K562 (cell line): ENCODE results near the gene OR52J3. TPM values are rescaled to one million over a fixed set of nuclear protein-coding genes. Genes with fewer than 3 reads are reported as not detected.

Experiments
- ATAC-seq: fragments of 200-7000 bp; cut with Tn5 transposase; 3 replicates; pipeline ENCODE4 v1.9.1; 2020; ENCODE audit warnings: moderate library complexity
- BruUV-seq: library from RNA; stranded (reverse); fragments of 400-500 nt; replicated peaks from 2 replicates; lab custom pipeline; 2021; lab: Mats Ljungman, UMichigan
- CTCF ChIA-PET: fragments of 300-600 bp; formaldehyde crosslinking; extraction: SDS; loops from one replicate; lab custom pipeline; 2021; ENCODE audit warnings: low intra/inter-chr PET ratio; lab: Yijun Ruan, JAX
- POLR2A ChIA-PET: fragments of 300-600, 350-650 bp; sonication (Branson Sonifier 250); formaldehyde crosslinking; extraction: SDS; loops from one replicate; lab custom pipeline; 2021; ENCODE audit warnings: antibody characterized with exemption, inconsistent platforms; lab: Yijun Ruan, JAX
- DNase-seq, 4 experiments: peaks; one replicate each; pipeline versions ENCODE4 v3.0.0 to v3.0.0-alpha.2; 2011 to 2018; ENCODE audit warnings: low spot score in 3 of 4, mixed read lengths in 3 of 4; ENCODE audit errors: extremely low read depth in 1 of 4
- FAIRE-seq: peaks from 2 replicates; lab custom pipeline; 2011; peaks lifted over from hg19 to GRCh38; lab: Jason Lieb, UNC
- H2AFZ ChIP-seq: 2 replicates; pipeline ENCODE4 v1.6.0; 2011; ENCODE audit warnings: low read depth, low read length, control low read depth, inconsistent platforms
- H3K27ac ChIP-seq: fragments of 200-600 bp; 3 replicates; pipeline ENCODE4 v1.8.0; 2011; ENCODE audit warnings: low read depth, mild to moderate bottlenecking, control low read depth, inconsistent platforms, low read length, moderate library complexity, mixed read lengths; ENCODE audit errors: extremely low read depth
- H3K27me3 ChIP-seq, 2 experiments: fragments of 300-600 bp in 1 of 2; 2 replicates in 1 of 2; 3 replicates in 1 of 2; pipeline versions ENCODE4 v1.6.0 to v1.8.0; 2011; ENCODE audit warnings: inconsistent platforms in 2 of 2, low read length in 2 of 2, mild to moderate bottlenecking in 1 of 2, mixed read lengths in 1 of 2, moderate library complexity in 1 of 2; ENCODE audit not compliant: control insufficient read depth in 2 of 2, insufficient read depth in 2 of 2
- H3K36me3 ChIP-seq: fragments of 300-600 bp; 3 replicates; pipeline ENCODE4 v1.8.0; 2011; ENCODE audit warnings: mild to moderate bottlenecking, low read length, inconsistent platforms; ENCODE audit not compliant: control insufficient read depth, insufficient read depth
- H3K4me1 ChIP-seq, 2 experiments: fragments of 200-600 bp in 1 of 2; replicated peaks in 1 of 2; 2 replicates in 1 of 2; 3 replicates in 1 of 2; pipeline versions ENCODE4 v1.5.1 to v1.8.0; 2011; ENCODE audit warnings: inconsistent platforms in 2 of 2, low read length in 2 of 2, mild to moderate bottlenecking in 1 of 2, mixed read lengths in 1 of 2, moderate library complexity in 1 of 2; ENCODE audit not compliant: control insufficient read depth in 2 of 2, insufficient read depth in 2 of 2
- H3K4me2 ChIP-seq: 2 replicates; pipeline ENCODE4 v1.6.1; 2011; ENCODE audit warnings: low read length, control low read depth, inconsistent platforms, mixed read lengths; ENCODE audit not compliant: insufficient read depth
- H3K4me3 ChIP-seq: fragments of 200-600 bp; sonication (generic), shearing (Covaris generic); 2 replicates; pipeline ENCODE4 v1.5.1; 2016; ENCODE audit warnings: control low read depth, inconsistent platforms
- H3K79me2 ChIP-seq: fragments of 200-600 bp; 3 replicates; pipeline ENCODE4 v1.8.0; 2011; ENCODE audit warnings: low read length, inconsistent platforms; ENCODE audit not compliant: control insufficient read depth, insufficient read depth
- H3K9ac ChIP-seq, 2 experiments: 2 replicates each; pipeline versions ENCODE4 v1.6.0 to v1.6.1; 2011; ENCODE audit warnings: low read depth in 2 of 2, low read length in 2 of 2, control low read depth in 1 of 2, inconsistent platforms in 1 of 2, mild to moderate bottlenecking in 1 of 2, mixed read lengths in 1 of 2; ENCODE audit not compliant: insufficient read depth in 1 of 2
- H3K9me1 ChIP-seq: one replicate; pipeline ENCODE4 v1.6.0; 2011; ENCODE audit warnings: inconsistent platforms, mild to moderate bottlenecking, low read length, moderate library complexity; ENCODE audit not compliant: control insufficient read depth, insufficient read depth
- H3K9me3 ChIP-seq: replicated peaks from 2 replicates; pipeline ENCODE4 v1.5.1; 2011; ENCODE audit warnings: low read depth, low read length, inconsistent platforms; ENCODE audit not compliant: control insufficient read depth, insufficient read depth
- H4K20me1 ChIP-seq: replicated peaks from 2 replicates; pipeline ENCODE4 v1.6.1; 2011; ENCODE audit warnings: low read length, inconsistent platforms, mixed read lengths; ENCODE audit not compliant: control insufficient read depth, insufficient read depth
- CCAR2 ChIP-seq: fragments of 200-400 bp; formaldehyde crosslinking; IDR thresholded peaks from 2 replicates; pipeline ENCODE4 v1.6.1; 2017; ENCODE audit warnings: mild to moderate bottlenecking, low read depth, low read length
- MAX ChIP-seq: sonication (generic); formaldehyde crosslinking; IDR thresholded peaks from 2 replicates; pipeline ENCODE4 v1.9.0; 2022; ENCODE audit warnings: mild to moderate bottlenecking, missing genetic modification reagents
- NR2C1 ChIP-seq, 2 experiments: fragments of 450-650 bp; IDR thresholded peaks; 2 replicates each; pipeline ENCODE4 v1.6.1; 2017; ENCODE audit warnings: mild to moderate bottlenecking in 2 of 2, antibody characterized with exemption in 1 of 2, inconsistent platforms in 1 of 2, missing compliant biosample characterization in 1 of 2, missing genetic modification characterization in 1 of 2
- SMARCC2 ChIP-seq: fragments of 450-650 bp; IDR thresholded peaks from 2 replicates; pipeline ENCODE4 v1.6.1; 2017; ENCODE audit warnings: antibody characterized with exemption, moderate library complexity, mild to moderate bottlenecking, low read depth
- USF2 ChIP-seq: sonication (generic); formaldehyde crosslinking; IDR thresholded peaks from 2 replicates; pipeline ENCODE4 v1.5.0; 2020; ENCODE audit warnings: missing genetic modification reagents
- ZNF165 ChIP-seq: fragments of 250-450 bp; sonication (Bioruptor Pico); IDR thresholded peaks from 2 replicates; pipeline ENCODE4 v1.4.0; 2020; ENCODE audit warnings: borderline replicate concordance
- ZNF79 ChIP-seq: fragments of 250-450 bp; sonication (Bioruptor Pico); IDR thresholded peaks from 2 replicates; pipeline ENCODE4 v1.4.0; 2020; ENCODE audit warnings: low read depth, mild to moderate bottlenecking, moderate library complexity
- WGBS: fragments of 100-300 bp; shearing (Covaris generic); methylation state at CpG from one replicate; pipeline ENCODE4 v1.1.6; 2016; ENCODE audit warnings: low coverage, mixed read lengths; ENCODE audit not compliant: insufficient coverage; ENCODE audit errors: missing lambda C conversion rate; 5-methylcytosine and 5-hydroxymethylcytosine counted together
- in situ Hi-C: fragments of 300-500 bp; cut with MboI; formaldehyde crosslinking; loops from 4 replicates; pipeline ENCODE4 v1.15.0; 2018; ENCODE audit warnings: inconsistent platforms, mixed read lengths
- intact Hi-C: fragments of 100-400 bp; cut with micrococcal nuclease; formaldehyde crosslinking; loops from 2 replicates; pipeline ENCODE4 v1.14.2; 2022
- polyA plus RNA-seq, 8 experiments: library from polyadenylated mRNA; depleted of rRNA in 4 of 8; stranded (reverse) in 5 of 8; unstranded in 3 of 8; fragments of >200 nt; fragmentation: Nextera tagmentation in 2 of 8; fragmentation: Illumina TruSeq in 1 of 8; extraction: Ambion mirVana in 2 of 8; extraction: Trizol in 1 of 8; gene quantifications; 2 replicates each; pipeline versions ENCODE4 v1.2.1 to v1.2.3, GENCODE V29; 2011 to 2014; ENCODE audit warnings: inconsistent platforms in 1 of 8, missing spikeins in 1 of 8
- total RNA-seq, 7 experiments: library from RNA; depleted of rRNA in 6 of 7; stranded (reverse); fragments of >200 nt in 6 of 7; fragmentation: Illumina TruSeq in 2 of 7; extraction: Trizol in 2 of 7; gene quantifications; 2 replicates each; pipeline versions ENCODE4 v1.2.1 to v1.2.3, GENCODE V29; 2011 to 2021; ENCODE audit warnings: low replicate concordance in 1 of 7

OR52J3 gene
- total and polyA plus RNA-seq, 9 of the 15 experiments (the other 6 are each of a cell fraction or from before 2014, with no cell fraction given) = not detected

- CTCF ChIA-PET = no interaction called here
- no peak overlapping the region for H3K4me2 ChIP-seq
- FAIRE-seq = no peak
Measured at GRCh38 chr11:5090668-5091067, 44.3 kb downstream of the OR52J3 start.

More at GRCh38 chr11:5090668-5091067, 44.3 kb downstream of the OR52J3 start:
- POLR2A ChIA-PET = interaction anchor here (0.6 kb wide), 1 partner anchor 146 kb away, joined by 4 read pairs; no protein-coding TSS in a partner anchor
- no peaks in the 10 kb centered on the region for H4K20me1 ChIP-seq
- peaks cover 0 to 4% of the 10 kb centered on the region in 2 experiments; a peak in 1 of 5 replicates for H3K4me1 ChIP-seq
- no peaks in the 10 kb centered on the region for H3K27me3 ChIP-seq
- no peaks in the 10 kb centered on the region for H3K9me1 ChIP-seq
- H2AFZ ChIP-seq = no peak overlapping the region
- no TSS peak for BruUV-seq
- H3K79me2 ChIP-seq = no peaks in the 10 kb centered on the region
- H3K9me3 ChIP-seq = no peaks in the 10 kb centered on the region
- intact Hi-C loops = no loop called here
- no peak overlapping the region for H3K4me3 ChIP-seq
- no peak overlapping the region for H3K9ac ChIP-seq
- DNase-seq (no peak), ATAC-seq (no peak)
- TF ChIP-seq ZNF165 (CRISPR knock-in tag) = no peak
- TF ChIP-seq NR2C1 (IDR thresholded peaks at IDR 0.05) = no peak
- no peak for TF ChIP-seq NR2C1 (tag; IDR thresholded peaks at IDR 0.05)
- no peak for TF ChIP-seq SMARCC2
- TF ChIP-seq MAX (CRISPR knock-in tag) = no peak
- no peak for TF ChIP-seq USF2 (CRISPR knock-in tag)
- TF ChIP-seq CCAR2 = no peak
- TF ChIP-seq ZNF79 (CRISPR knock-in tag) = no peak
- H3K27ac ChIP-seq = no peak overlapping the region
- in situ Hi-C loops = no loop called here
- H3K36me3 ChIP-seq = no peaks in the 10 kb centered on the region
- WGBS = 40% methylated on average over 1 of the region's 1 CpG
